ENCODE data around the gene HAUS5. TPM values are rescaled to one million over a fixed set of nuclear protein-coding genes. Genes with fewer than 3 reads are reported as not detected.

HAUS5 gene
- total and polyA plus RNA-seq, 4 donors: 5.1 to 26.0 (median 16.9) TPM

Other genes starting within 250 kb of the HAUS5 start
- gene GPR42, start 241.7 kb upstream of the HAUS5 start, total RNA-seq: not detected
- under 1 TPM in 1 of 2 donors, not detected in 1; 0.14 TPM for gene GPR42, start 241.7 kb upstream of the HAUS5 start, polyA plus RNA-seq (ENCODE audit: insufficient read length in 2 of 2)
- gene FFAR2, start 164.5 kb upstream of the HAUS5 start, total RNA-seq: under 1 TPM; 0.11 to 0.69 TPM
- under 1 TPM; 0.29 to 0.50 TPM for gene FFAR2, start 164.5 kb upstream of the HAUS5 start, polyA plus RNA-seq (ENCODE audit: insufficient read length in 2 of 2)
- gene KRTDAP, start 122.3 kb upstream of the HAUS5 start, total RNA-seq: not detected
- not detected for gene KRTDAP, start 122.3 kb upstream of the HAUS5 start, polyA plus RNA-seq (ENCODE audit: insufficient read length in 2 of 2)
- gene DMKN, start 99.1 kb upstream of the HAUS5 start, total RNA-seq: 10 to 100 TPM; 10.4 to 49.0 TPM
- 10 to 100 TPM; 18.1 to 31.2 TPM for gene DMKN, start 99.1 kb upstream of the HAUS5 start, polyA plus RNA-seq (ENCODE audit: insufficient read length in 2 of 2)
- under 1 TPM in 1 of 2 donors, not detected in 1; 0.06 TPM for gene SBSN, start 84.4 kb upstream of the HAUS5 start, total RNA-seq
- under 1 TPM; 0.17 to 0.50 TPM for gene SBSN, start 84.4 kb upstream of the HAUS5 start, polyA plus RNA-seq (ENCODE audit: insufficient read length in 2 of 2)
- under 1 TPM in 1 of 2 donors, not detected in 1; 0.11 TPM for gene GAPDHS, start 79.3 kb upstream of the HAUS5 start, total RNA-seq
- not detected for gene GAPDHS, start 79.3 kb upstream of the HAUS5 start, polyA plus RNA-seq (ENCODE audit: insufficient read length in 2 of 2)
- 100 to 1,000 TPM in 1 of 2 donors, 10 to 100 TPM in 1; 58.2 to 126 TPM for gene TMEM147, start 67.1 kb upstream of the HAUS5 start, total RNA-seq
- gene TMEM147, start 67.1 kb upstream of the HAUS5 start, polyA plus RNA-seq (ENCODE audit: insufficient read length in 2 of 2): 100 to 1,000 TPM; 108 to 109 TPM
- gene ATP4A, start 49.1 kb upstream of the HAUS5 start, total RNA-seq: not detected
- under 1 TPM; 0.30 to 0.41 TPM for gene ATP4A, start 49.1 kb upstream of the HAUS5 start, polyA plus RNA-seq (ENCODE audit: insufficient read length in 2 of 2)
- gene PMIS2, start 26.6 kb upstream of the HAUS5 start, total RNA-seq: not detected
- not detected for gene PMIS2, start 26.6 kb upstream of the HAUS5 start, polyA plus RNA-seq (ENCODE audit: insufficient read length in 2 of 2)
- gene RBM42, start 16.3 kb downstream of the HAUS5 start, total RNA-seq: 10 to 100 TPM; 18.1 to 55.3 TPM
- 10 to 100 TPM; 73.4 to 76.5 TPM for gene RBM42, start 16.3 kb downstream of the HAUS5 start, polyA plus RNA-seq (ENCODE audit: insufficient read length in 2 of 2)
- 1 to 10 TPM in 1 of 2 donors, under 1 TPM in 1; 0.59 to 2.7 TPM for gene ETV2, start 29.0 kb downstream of the HAUS5 start, total RNA-seq
- 1 to 10 TPM; 4.0 to 4.6 TPM for gene ETV2, start 29.0 kb downstream of the HAUS5 start, polyA plus RNA-seq (ENCODE audit: insufficient read length in 2 of 2)
- 100 to 1,000 TPM; 321 to 628 TPM for gene COX6B1, start 35.6 kb downstream of the HAUS5 start, total RNA-seq
- 100 to 1,000 TPM; 378 to 396 TPM for gene COX6B1, start 35.6 kb downstream of the HAUS5 start, polyA plus RNA-seq (ENCODE audit: insufficient read length in 2 of 2)
- gene UPK1A, start 53.8 kb downstream of the HAUS5 start, total RNA-seq: not detected
- gene UPK1A, start 53.8 kb downstream of the HAUS5 start, polyA plus RNA-seq (ENCODE audit: insufficient read length in 2 of 2): under 1 TPM in 1 of 2 donors, not detected in 1; 0.21 TPM
- not detected for gene ZBTB32, start 91.8 kb downstream of the HAUS5 start, total RNA-seq
- gene ZBTB32, start 91.8 kb downstream of the HAUS5 start, polyA plus RNA-seq (ENCODE audit: insufficient read length in 2 of 2): under 1 TPM; 0.14 to 0.68 TPM
- 10 to 100 TPM in 1 of 2 donors, 1 to 10 TPM in 1; 8.2 to 15.3 TPM for gene KMT2B, start 105.3 kb downstream of the HAUS5 start, total RNA-seq
- gene KMT2B, start 105.3 kb downstream of the HAUS5 start, polyA plus RNA-seq (ENCODE audit: insufficient read length in 2 of 2): 10 to 100 TPM; 41.6 to 42.2 TPM
- gene IGFLR1, start 129.7 kb downstream of the HAUS5 start, total RNA-seq: 1 to 10 TPM; 3.1 to 3.5 TPM
- 10 to 100 TPM in 1 of 2 donors, 1 to 10 TPM in 1; 8.8 to 10.9 TPM for gene IGFLR1, start 129.7 kb downstream of the HAUS5 start, polyA plus RNA-seq (ENCODE audit: insufficient read length in 2 of 2)
- gene U2AF1L4, start 132.7 kb downstream of the HAUS5 start, total RNA-seq: 10 to 100 TPM in 1 of 2 donors, 1 to 10 TPM in 1; 8.8 to 23.6 TPM
- gene U2AF1L4, start 132.7 kb downstream of the HAUS5 start, polyA plus RNA-seq (ENCODE audit: insufficient read length in 2 of 2): 10 to 100 TPM; 25.9 to 37.7 TPM
- 100 to 1,000 TPM in 1 of 2 donors, 10 to 100 TPM in 1; 15.9 to 106 TPM for gene PSENEN, start 132.9 kb downstream of the HAUS5 start, total RNA-seq
- gene PSENEN, start 132.9 kb downstream of the HAUS5 start, polyA plus RNA-seq (ENCODE audit: insufficient read length in 2 of 2): 10 to 100 TPM; 80.1 to 81.8 TPM
- 10 to 100 TPM in 1 of 2 donors, 1 to 10 TPM in 1; 5.1 to 15.7 TPM for gene LIN37, start 135.8 kb downstream of the HAUS5 start, total RNA-seq
- 10 to 100 TPM; 17.7 to 18.3 TPM for gene LIN37, start 135.8 kb downstream of the HAUS5 start, polyA plus RNA-seq (ENCODE audit: insufficient read length in 2 of 2)
- 1 to 10 TPM; 1.8 to 2.8 TPM for gene HSPB6, start 144.3 kb downstream of the HAUS5 start, total RNA-seq
- gene HSPB6, start 144.3 kb downstream of the HAUS5 start, polyA plus RNA-seq (ENCODE audit: insufficient read length in 2 of 2): 10 to 100 TPM; 25.7 to 26.9 TPM
- 1 to 10 TPM; 2.8 to 7.8 TPM for gene PROSER3, start 145.4 kb downstream of the HAUS5 start, total RNA-seq
- 10 to 100 TPM; 15.2 to 27.7 TPM for gene PROSER3, start 145.4 kb downstream of the HAUS5 start, polyA plus RNA-seq (ENCODE audit: insufficient read length in 2 of 2)
- gene ARHGAP33, start 162.8 kb downstream of the HAUS5 start, total RNA-seq: 10 to 100 TPM; 13.6 to 32.6 TPM
- 100 to 1,000 TPM; 152 to 183 TPM for gene ARHGAP33, start 162.8 kb downstream of the HAUS5 start, polyA plus RNA-seq (ENCODE audit: insufficient read length in 2 of 2)
- under 1 TPM in 1 of 2 donors, not detected in 1; 0.10 TPM for gene PRODH2, start 200.1 kb downstream of the HAUS5 start, total RNA-seq
- under 1 TPM; 0.27 to 0.32 TPM for gene PRODH2, start 200.1 kb downstream of the HAUS5 start, polyA plus RNA-seq (ENCODE audit: insufficient read length in 2 of 2)
- gene NPHS1, start 239.8 kb downstream of the HAUS5 start, total RNA-seq: under 1 TPM; 0.30 to 0.44 TPM
- 1 to 10 TPM; 1.9 to 2.1 TPM for gene NPHS1, start 239.8 kb downstream of the HAUS5 start, polyA plus RNA-seq (ENCODE audit: insufficient read length in 2 of 2)
- 1 to 10 TPM; 1.1 to 1.9 TPM for gene KIRREL2, start 244.2 kb downstream of the HAUS5 start, total RNA-seq
- 1 to 10 TPM; 2.8 to 3.5 TPM for gene KIRREL2, start 244.2 kb downstream of the HAUS5 start, polyA plus RNA-seq (ENCODE audit: insufficient read length in 2 of 2)